ENCODE measurements around the gene ERV3-1. TPM values are rescaled to one million over a fixed set of nuclear protein-coding genes. Genes with fewer than 3 reads are reported as not detected.
"Not testable (repeated sequence)": the region's sequence is repeated elsewhere in the genome, so short reads cannot be mapped to it uniquely, and the experiment has no call there.

Gene ERV3-1
- polyA plus RNA-seq, 1 experiment, result 19.3 TPM

GRCh38 chr7:64951250-64951848 is 55.1 kb downstream of the ERV3-1 start:
- ChIA-PET CTCF (interaction anchor here (0.6 to 5.4 kb wide), 12 partner anchors 12 to 1425 kb away, joined by 3 to 117 read pairs (median 4); partner anchors contain the start of gene ERV3-1), POLR2A (interaction anchor here (0.6 kb wide), 2 partner anchors 75 to 87 kb away, joined by 3 to 6 read pairs; no protein-coding TSS in a partner anchor)
- H3K27me3 ChIP-seq (ENCODE audit: control insufficient read depth, insufficient read depth, low read length), result peaks cover 17% of the 10 kb centered on the region
- peak; percentile 1 for DNase-seq (ENCODE audit: low read depth, low spot score)
- TF ChIP-seq CTCF (IDR thresholded peaks at IDR 0.05; ENCODE audit: low read depth, low read length), result peak; percentile 79
- peaks cover 10% of the 10 kb centered on the region; the same call in 1 of the 2 replicates for H3K9me3 ChIP-seq (ENCODE audit: control insufficient read depth, insufficient read depth, low read length)
- H3K27ac ChIP-seq (ENCODE audit: low read depth, low read length), result no peak overlapping the region
- no peak overlapping the region for H3K4me3 ChIP-seq (ENCODE audit: low read depth, low read length)

GRCh38 chr7:64950673-64951072 is 55.8 kb downstream of the ERV3-1 start:
- H3K9me3 ChIP-seq (ENCODE audit: control insufficient read depth, insufficient read depth, low read length), result peaks cover 10% of the 10 kb centered on the region; the same call in 1 of the 2 replicates
- CTCF ChIA-PET, result interaction anchor here (0.6 to 5.4 kb wide), 11 partner anchors 11 to 1424 kb away, joined by 3 to 117 read pairs (median 3); partner anchors contain the start of gene ERV3-1
- POLR2A ChIA-PET; DNase-seq (ENCODE audit: low read depth, low spot score); H3K4me3 ChIP-seq (ENCODE audit: low read depth, low read length); H3K27ac ChIP-seq (ENCODE audit: low read depth, low read length): not testable (repeated sequence)
- peaks cover 22% of the 10 kb centered on the region for H3K27me3 ChIP-seq (ENCODE audit: control insufficient read depth, insufficient read depth, low read length)

GRCh38 chr7:64948774-64949173 is 57.7 kb downstream of the ERV3-1 start:
- POLR2A ChIA-PET; H3K9me3 ChIP-seq (ENCODE audit: control insufficient read depth, insufficient read depth, low read length); H3K4me3 ChIP-seq (ENCODE audit: low read depth, low read length); H3K27ac ChIP-seq (ENCODE audit: low read depth, low read length); DNase-seq (ENCODE audit: low read depth, low spot score): not testable (repeated sequence)
- peaks cover 27% of the 10 kb centered on the region for H3K27me3 ChIP-seq (ENCODE audit: control insufficient read depth, insufficient read depth, low read length)
- CTCF ChIA-PET, result interaction anchor here (5.4 kb wide), 1 partner anchor 359 kb away, joined by 117 read pairs; no protein-coding TSS in a partner anchor

GRCh38 chr7:64947252-64948000 is 59.1 kb downstream of the ERV3-1 start:
- Histone ChIP-seq H3K27me3 (ENCODE audit: control insufficient read depth, insufficient read depth, low read length) (peaks cover 27% of the 10 kb centered on the region), H3K4me3 (ENCODE audit: low read depth, low read length) (no peak overlapping the region), H3K9me3 (ENCODE audit: control insufficient read depth, insufficient read depth, low read length) (peaks cover 14% of the 10 kb centered on the region), H3K27ac (ENCODE audit: low read depth, low read length) (no peak overlapping the region)
- ChIA-PET CTCF (interaction anchor here (1.1 kb wide), 1 partner anchor 360 kb away, joined by 8 read pairs; no protein-coding TSS in a partner anchor), POLR2A (no interaction called here)
- no peak for TF ChIP-seq CTCF (IDR thresholded peaks at IDR 0.05; ENCODE audit: low read depth, low read length)
- DNase-seq (ENCODE audit: low read depth, low spot score), result no peak

GRCh38 chr7:64946772-64947171 is 59.7 kb downstream of the ERV3-1 start:
- CTCF ChIA-PET, result interaction anchor here (2.1 kb wide), 1 partner anchor 361 kb away, joined by 12 read pairs; no protein-coding TSS in a partner anchor
- Histone ChIP-seq H3K27me3 (ENCODE audit: control insufficient read depth, insufficient read depth, low read length) (peaks cover 27% of the 10 kb centered on the region), H3K9me3 (ENCODE audit: control insufficient read depth, insufficient read depth, low read length) (peaks cover 14% of the 10 kb centered on the region), H3K4me3 (ENCODE audit: low read depth, low read length) (no peak overlapping the region), H3K27ac (ENCODE audit: low read depth, low read length) (no peak overlapping the region)
- no peak for DNase-seq (ENCODE audit: low read depth, low spot score)
- TF ChIP-seq CTCF (IDR thresholded peaks at IDR 0.05; ENCODE audit: low read depth, low read length), result peak; percentile 30
- POLR2A ChIA-PET, result no interaction called here
